ENCODE measurements around the gene MINDY2.

The MINDY2 gene

GRCh38 chr15:58909616-58910015, 138.5 kb downstream of the MINDY2 start:
- Mint-ChIP-seq H3K27me3 (no peaks in the 10 kb centered on the region), H3K4me3 (no peak overlapping the region), H3K9me3 (no peaks in the 10 kb centered on the region), H3K36me3 (peaks cover 56% of the 10 kb centered on the region), H3K27ac (no peak overlapping the region), H3K4me1 (peaks cover 40% of the 10 kb centered on the region)
- CTCF ChIA-PET, result no interaction called here
- DNase-seq, result no peak

DNA sequence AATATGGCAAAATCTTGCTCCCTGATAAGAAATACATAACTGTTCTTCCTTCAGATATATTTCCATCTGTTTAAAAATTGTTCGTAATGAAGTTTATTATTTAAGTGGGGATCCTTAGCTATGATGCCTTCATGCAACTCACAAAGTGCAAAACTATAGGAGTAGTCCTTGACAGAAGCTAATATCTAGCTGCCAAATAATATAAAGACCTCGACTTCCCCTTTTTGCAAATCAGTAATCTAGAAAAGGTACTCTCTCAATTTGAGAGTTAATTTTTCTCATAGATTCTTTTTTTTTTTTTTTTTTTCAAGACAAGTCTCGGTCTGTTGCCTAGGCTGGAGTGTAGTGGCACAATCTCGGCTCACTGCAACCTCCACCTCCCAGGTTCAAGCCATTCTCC, 139.4 kb downstream of the MINDY2 start:
- CTCF ChIA-PET, result no interaction called here
- no peaks in the 10 kb centered on the region for H3K9me3 Mint-ChIP-seq

More for the DNA sequence above, 139.4 kb downstream of the MINDY2 start:
- Mint-ChIP-seq H3K27me3 (no peaks in the 10 kb centered on the region), H3K4me3 (no peak overlapping the region), H3K36me3 (peaks cover 61% of the 10 kb centered on the region), H3K4me1 (peaks cover 40% of the 10 kb centered on the region), H3K27ac (no peak overlapping the region)
- no peak for DNase-seq
